PC-3 (cell line): Measurements from ENCODE around the gene SH3BP4. TPM values are rescaled to one million over a fixed set of nuclear protein-coding genes. Genes with fewer than 3 reads are reported as not detected.
A peak's percentile ranks its signal among the peaks of the same experiment; 100 is the strongest.

Experiments
- ATAC-seq: fragments of 200-7000 bp; cut with Tn5 transposase; 2 replicates; pipeline ENCODE4 v1.9.1; 2020; ENCODE audit warnings: mild to moderate bottlenecking, moderate library complexity
- BruUV-seq: library from RNA; stranded (reverse); fragments of 400-500 nt; replicated peaks from 2 replicates; lab custom pipeline; 2021; lab: Mats Ljungman, UMichigan
- CTCF ChIA-PET: fragments of 300-600 bp; sonication (Branson Sonifier 250); formaldehyde crosslinking; loops from one replicate; lab custom pipeline; 2022; ENCODE audit warnings: antibody characterized with exemption; lab: Charles Lee
- POLR2A ChIA-PET: fragments of 300-600 bp; sonication (Branson Sonifier 250); formaldehyde crosslinking; loops from one replicate; lab custom pipeline; 2022; ENCODE audit warnings: antibody characterized with exemption; ENCODE audit not compliant: unreplicated experiment; lab: Charles Lee
- DNase-seq: peaks from one replicate; pipeline ENCODE4 v3.0.0-alpha.2; 2015
- H2AFZ ChIP-seq: fragments of 300-600 bp; sonication (generic); 2 replicates; pipeline ENCODE4 v1.6.0; 2016; ENCODE audit warnings: antibody characterized with exemption, low read length
- H3F3A ChIP-seq: fragments of 300-600 bp; sonication (generic); one replicate; pipeline ENCODE4 v1.6.0; 2017; ENCODE audit warnings: antibody characterized with exemption, low read length, control low read depth, mild to moderate bottlenecking; ENCODE audit not compliant: unreplicated experiment
- H3K27ac ChIP-seq: fragments of 300-600 bp; sonication (generic); 2 replicates; pipeline ENCODE4 v1.5.1; 2016; ENCODE audit warnings: mild to moderate bottlenecking, low read length
- H3K27me3 ChIP-seq: fragments of 300-600 bp; sonication (generic); 2 replicates; pipeline ENCODE4 v1.6.1; 2016; ENCODE audit warnings: low read length, mixed read lengths
- H3K36me3 ChIP-seq: fragments of 300-600 bp; sonication (generic); 2 replicates; pipeline ENCODE4 v1.6.1; 2016; ENCODE audit warnings: low read depth, mixed run types, low read length, mixed read lengths
- H3K4me1 ChIP-seq: fragments of 300-600 bp; sonication (generic); 2 replicates; pipeline ENCODE4 v1.5.1; 2016; ENCODE audit warnings: low read length; ENCODE audit not compliant: insufficient read depth
- H3K4me2 ChIP-seq: fragments of 300-600 bp; sonication (generic); 2 replicates; pipeline ENCODE4 v1.6.0; 2016; ENCODE audit warnings: low read length
- H3K4me3 ChIP-seq: fragments of 300-600 bp; sonication (generic); 2 replicates; pipeline ENCODE4 v1.5.1; 2016; ENCODE audit warnings: mild to moderate bottlenecking, low read length, mixed read lengths
- H3K79me2 ChIP-seq: fragments of 300-600 bp; sonication (generic); 2 replicates; pipeline ENCODE4 v1.6.1; 2017; ENCODE audit warnings: low read length, mixed read lengths
- H3K9ac ChIP-seq: fragments of 300-600 bp; sonication (generic); 2 replicates; pipeline ENCODE4 v1.6.0; 2016; ENCODE audit warnings: mild to moderate bottlenecking, low read length
- H3K9me2 ChIP-seq: fragments of 300-600 bp; sonication (generic); replicated peaks from 2 replicates; pipeline ENCODE4 v1.6.1; 2016; ENCODE audit warnings: mixed run types, low read length, mixed read lengths
- H3K9me3 ChIP-seq: fragments of 300-600 bp; sonication (generic); 2 replicates; pipeline ENCODE4 v1.6.1; 2016; ENCODE audit warnings: low read length, mixed read lengths
- H4K20me1 ChIP-seq: fragments of 300-600 bp; sonication (generic); 2 replicates; pipeline ENCODE4 v1.6.1; 2016; ENCODE audit warnings: low read length, mixed read lengths
- EZH2 ChIP-seq: fragments of 300-600 bp; sonication (generic); IDR thresholded peaks from one replicate; pipeline ENCODE4 v1.6.1; 2017; ENCODE audit warnings: antibody characterized with exemption, mild to moderate bottlenecking, low read length; ENCODE audit not compliant: unreplicated experiment
- EZH2phosphoT487 ChIP-seq: fragments of 300-600 bp; sonication (generic); IDR thresholded peaks from 2 replicates; pipeline ENCODE4 v1.6.1; 2018; ENCODE audit warnings: mild to moderate bottlenecking, antibody characterized with exemption, low read length, borderline replicate concordance
- intact Hi-C: fragments of 100-400 bp; cut with micrococcal nuclease; formaldehyde crosslinking; loops from 2 replicates; pipeline ENCODE4 v1.9.0; 2023
- total RNA-seq: library from RNA; depleted of rRNA; stranded (reverse); fragments of >200 nt; gene quantifications from 2 replicates; pipeline ENCODE4 v1.2.3, GENCODE V29; 2014
- TF ChIP-seq, protein P1 (sequence below): fragments of 300-600 bp; sonication (generic); conservative IDR thresholded peaks from 2 replicates; pipeline ENCODE4 v1.5.1; 2017; ENCODE audit warnings: antibody characterized with exemption, low read depth, mild to moderate bottlenecking, low read length

The SH3BP4 gene
- total RNA-seq, 1 experiment from 2014 or later: 35.2 TPM

DNA sequence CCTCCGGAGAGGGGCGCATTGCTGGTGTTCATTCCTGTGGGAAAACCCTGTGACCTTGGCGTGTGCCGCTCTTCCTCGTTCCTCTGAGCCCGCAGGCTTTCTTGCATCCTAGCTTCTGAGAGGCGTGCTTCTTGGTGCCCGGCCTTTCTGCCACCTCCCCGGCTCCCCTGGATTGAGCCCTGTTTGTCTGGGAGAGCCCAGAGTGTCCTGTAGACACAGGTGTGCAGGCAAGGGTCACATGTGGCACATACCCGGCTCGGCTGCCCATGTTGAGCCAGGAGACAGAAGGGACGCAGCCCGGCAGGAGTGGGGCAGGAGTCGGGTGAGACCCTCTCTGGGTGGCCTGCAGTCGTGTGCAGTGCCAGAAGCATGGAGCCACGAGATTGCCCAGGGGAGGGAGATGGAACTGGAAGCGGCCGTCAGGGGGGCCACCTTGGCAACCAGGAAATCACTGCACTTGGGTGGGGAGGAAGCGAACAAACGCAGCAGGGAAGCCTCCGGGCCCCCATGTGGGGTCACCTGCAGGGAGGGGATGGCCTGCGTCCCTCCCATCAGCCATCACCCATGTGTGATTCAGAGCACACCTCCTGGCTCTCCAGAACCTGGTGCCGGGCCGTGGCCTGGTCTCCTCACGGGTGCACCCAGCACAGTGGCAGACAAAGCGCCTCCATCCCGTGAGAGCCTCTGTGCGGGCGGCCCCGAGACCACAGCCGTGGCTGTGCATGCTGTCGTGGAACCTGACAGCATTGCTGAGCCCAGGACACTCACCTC lies 92.9 kb downstream of the SH3BP4 start:
- ChIA-PET CTCF (no interaction called here), POLR2A (no interaction called here)
- no peaks in the 10 kb centered on the region for H3K27me3 ChIP-seq
- DNase-seq (no peak), ATAC-seq (no peak)
- H3K9me3 ChIP-seq: no peaks in the 10 kb centered on the region
- H3K36me3 ChIP-seq: peaks cover 28% of the 10 kb centered on the region
- H3F3A ChIP-seq: no peaks in the 10 kb centered on the region
- intact Hi-C loops: no loop called here
- H3K9ac ChIP-seq: no peak overlapping the region
- no TSS peak for BruUV-seq
- no peak overlapping the region for H2AFZ ChIP-seq
- H3K4me1 ChIP-seq: peaks cover 6% of the 10 kb centered on the region
- H3K27ac ChIP-seq: no peak overlapping the region
- H3K79me2 ChIP-seq: peaks cover 43% of the 10 kb centered on the region
- H3K4me2 ChIP-seq: no peak overlapping the region
- TF ChIP-seq EZH2phosphoT487 (no peak), EZH2 (no peak)
- TF ChIP-seq, protein P1, sequence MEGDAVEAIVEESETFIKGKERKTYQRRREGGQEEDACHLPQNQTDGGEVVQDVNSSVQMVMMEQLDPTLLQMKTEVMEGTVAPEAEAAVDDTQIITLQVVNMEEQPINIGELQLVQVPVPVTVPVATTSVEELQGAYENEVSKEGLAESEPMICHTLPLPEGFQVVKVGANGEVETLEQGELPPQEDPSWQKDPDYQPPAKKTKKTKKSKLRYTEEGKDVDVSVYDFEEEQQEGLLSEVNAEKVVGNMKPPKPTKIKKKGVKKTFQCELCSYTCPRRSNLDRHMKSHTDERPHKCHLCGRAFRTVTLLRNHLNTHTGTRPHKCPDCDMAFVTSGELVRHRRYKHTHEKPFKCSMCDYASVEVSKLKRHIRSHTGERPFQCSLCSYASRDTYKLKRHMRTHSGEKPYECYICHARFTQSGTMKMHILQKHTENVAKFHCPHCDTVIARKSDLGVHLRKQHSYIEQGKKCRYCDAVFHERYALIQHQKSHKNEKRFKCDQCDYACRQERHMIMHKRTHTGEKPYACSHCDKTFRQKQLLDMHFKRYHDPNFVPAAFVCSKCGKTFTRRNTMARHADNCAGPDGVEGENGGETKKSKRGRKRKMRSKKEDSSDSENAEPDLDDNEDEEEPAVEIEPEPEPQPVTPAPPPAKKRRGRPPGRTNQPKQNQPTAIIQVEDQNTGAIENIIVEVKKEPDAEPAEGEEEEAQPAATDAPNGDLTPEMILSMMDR: no peak
- H3K4me3 ChIP-seq: no peak overlapping the region
- H3K9me2 ChIP-seq: no peaks in the 10 kb centered on the region
- no peaks in the 10 kb centered on the region for H4K20me1 ChIP-seq

DNA sequence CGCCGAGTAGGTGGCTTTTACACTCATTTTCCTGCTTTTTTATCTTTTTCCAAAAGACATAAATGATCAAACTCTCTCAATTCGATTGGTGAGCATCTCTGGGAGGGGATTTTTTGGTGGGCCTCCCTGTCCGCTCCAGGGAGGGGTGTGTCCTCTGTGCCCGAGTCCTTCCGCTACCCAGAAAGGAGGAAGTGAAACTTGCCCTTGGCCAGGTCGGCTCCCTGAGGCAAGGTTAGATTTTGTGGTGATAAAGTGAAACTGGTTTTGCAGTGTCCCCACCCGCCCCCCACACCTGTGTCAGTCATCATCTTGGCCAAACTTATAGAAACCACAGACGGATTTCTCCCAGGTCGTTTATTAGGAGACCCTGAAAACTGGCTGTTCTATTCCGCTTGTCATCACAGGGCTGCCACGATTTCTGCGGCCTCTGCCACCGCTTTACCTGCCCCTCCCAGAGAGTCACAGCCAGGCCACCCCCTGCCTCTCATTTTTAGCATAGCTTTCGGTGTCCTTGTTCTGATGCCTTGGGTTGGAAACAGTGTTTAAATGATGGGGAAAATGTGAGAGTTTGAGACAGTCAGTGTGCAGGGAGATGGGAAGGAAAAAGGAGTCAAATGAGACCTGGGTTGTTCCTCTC lies 93.6 kb downstream of the SH3BP4 start:
- no peaks in the 10 kb centered on the region for H3K9me3 ChIP-seq
- peaks cover 47% of the 10 kb centered on the region for H3K79me2 ChIP-seq
- ChIA-PET CTCF (no interaction called here), POLR2A (no interaction called here)
- H2AFZ ChIP-seq: no peak overlapping the region
- no peaks in the 10 kb centered on the region for H3F3A ChIP-seq
- ATAC-seq (no peak), DNase-seq (peak; percentile 16)
- H3K4me2 ChIP-seq: peak overlapping the region; percentile 16; the same call in 1 of the 2 replicates
- TF ChIP-seq, protein P1: no peak
- no peak for TF ChIP-seq EZH2
- no peak for TF ChIP-seq EZH2phosphoT487
- H3K36me3 ChIP-seq: peaks cover 28% of the 10 kb centered on the region
- H3K4me1 ChIP-seq: peaks cover 9% of the 10 kb centered on the region
- BruUV-seq: no TSS peak
- no peak overlapping the region for H3K27ac ChIP-seq
- no peak overlapping the region for H3K4me3 ChIP-seq
- H3K9ac ChIP-seq: no peak overlapping the region
- no peaks in the 10 kb centered on the region for H3K27me3 ChIP-seq
- no peaks in the 10 kb centered on the region for H4K20me1 ChIP-seq
- no peaks in the 10 kb centered on the region for H3K9me2 ChIP-seq
- intact Hi-C loops: no loop called here

DNA sequence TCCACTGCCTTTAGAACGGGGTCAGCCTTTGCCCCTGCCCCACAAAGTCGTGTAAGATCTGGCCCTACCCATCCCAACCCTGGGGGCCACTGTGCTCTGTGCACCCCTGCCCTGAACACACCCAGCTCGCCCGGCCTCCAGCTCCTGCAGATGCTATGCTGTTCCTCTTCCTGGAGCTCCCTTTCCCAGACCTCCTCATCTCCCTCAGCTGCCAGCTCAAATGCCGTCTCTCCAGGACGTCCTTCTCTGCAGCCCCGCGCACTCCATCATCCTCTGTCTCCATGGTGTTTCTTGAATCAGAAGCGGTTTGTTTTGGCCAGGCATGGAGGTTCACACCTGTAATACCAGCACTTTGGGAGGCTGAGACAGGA lies 94.1 kb downstream of the SH3BP4 start:
- no peak overlapping the region for H3K4me3 ChIP-seq
- BruUV-seq: no TSS peak
- ChIA-PET CTCF (no interaction called here), POLR2A (no interaction called here)
- no peak for DNase-seq
- no peaks in the 10 kb centered on the region for H4K20me1 ChIP-seq
- peaks cover 27% of the 10 kb centered on the region for H3K36me3 ChIP-seq
- H3K4me2 ChIP-seq: no peak overlapping the region
- H3K9ac ChIP-seq: no peak overlapping the region
- intact Hi-C loops: no loop called here
- no peak for ATAC-seq
- H3K27me3 ChIP-seq: no peaks in the 10 kb centered on the region
- H3K9me3 ChIP-seq: no peaks in the 10 kb centered on the region
- no peaks in the 10 kb centered on the region for H3F3A ChIP-seq
- no peaks in the 10 kb centered on the region for H3K9me2 ChIP-seq
- no peak overlapping the region for H3K27ac ChIP-seq
- peaks cover 49% of the 10 kb centered on the region for H3K79me2 ChIP-seq
- peaks cover 14% of the 10 kb centered on the region for H3K4me1 ChIP-seq
- H2AFZ ChIP-seq: no peak overlapping the region
- TF ChIP-seq, protein P1: no peak
- no peak for TF ChIP-seq EZH2
- TF ChIP-seq EZH2phosphoT487: no peak
